Epithelial cell of proximal tubule (primary cell): ENCODE measurements around the gene NOTO. TPM values are rescaled to one million over a fixed set of nuclear protein-coding genes. Genes with fewer than 3 reads are reported as not detected.

Experiments used
- DNase-seq: peaks from one replicate; pipeline ENCODE4 v3.0.0-alpha.2; 2011; ENCODE audit warnings: low read depth
- H3K4me3 ChIP-seq: 2 replicates; pipeline ENCODE4 v1.5.1; 2011; ENCODE audit warnings: low read depth, mild to moderate bottlenecking, low read length
- total RNA-seq: library from RNA; depleted of rRNA; stranded (reverse); fragments of >200 nt; gene quantifications from 2 replicates; pipeline ENCODE4 v1.2.3, GENCODE V29; 2015
- TF ChIP-seq, protein P1 (sequence below): conservative IDR thresholded peaks from 2 replicates; pipeline ENCODE4 v1.5.1; 2012; ENCODE audit warnings: low read depth, mild to moderate bottlenecking, low read length

NOTO gene
- total RNA-seq, 1 donor from 2014 or later, result not detected

GRCh38 chr2:73172963-73173362, 29.4 kb upstream of the NOTO start:
- H3K4me3 ChIP-seq, result no peak overlapping the region
- TF ChIP-seq, protein P1, sequence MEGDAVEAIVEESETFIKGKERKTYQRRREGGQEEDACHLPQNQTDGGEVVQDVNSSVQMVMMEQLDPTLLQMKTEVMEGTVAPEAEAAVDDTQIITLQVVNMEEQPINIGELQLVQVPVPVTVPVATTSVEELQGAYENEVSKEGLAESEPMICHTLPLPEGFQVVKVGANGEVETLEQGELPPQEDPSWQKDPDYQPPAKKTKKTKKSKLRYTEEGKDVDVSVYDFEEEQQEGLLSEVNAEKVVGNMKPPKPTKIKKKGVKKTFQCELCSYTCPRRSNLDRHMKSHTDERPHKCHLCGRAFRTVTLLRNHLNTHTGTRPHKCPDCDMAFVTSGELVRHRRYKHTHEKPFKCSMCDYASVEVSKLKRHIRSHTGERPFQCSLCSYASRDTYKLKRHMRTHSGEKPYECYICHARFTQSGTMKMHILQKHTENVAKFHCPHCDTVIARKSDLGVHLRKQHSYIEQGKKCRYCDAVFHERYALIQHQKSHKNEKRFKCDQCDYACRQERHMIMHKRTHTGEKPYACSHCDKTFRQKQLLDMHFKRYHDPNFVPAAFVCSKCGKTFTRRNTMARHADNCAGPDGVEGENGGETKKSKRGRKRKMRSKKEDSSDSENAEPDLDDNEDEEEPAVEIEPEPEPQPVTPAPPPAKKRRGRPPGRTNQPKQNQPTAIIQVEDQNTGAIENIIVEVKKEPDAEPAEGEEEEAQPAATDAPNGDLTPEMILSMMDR, result no peak
- no peak for DNase-seq

DNA sequence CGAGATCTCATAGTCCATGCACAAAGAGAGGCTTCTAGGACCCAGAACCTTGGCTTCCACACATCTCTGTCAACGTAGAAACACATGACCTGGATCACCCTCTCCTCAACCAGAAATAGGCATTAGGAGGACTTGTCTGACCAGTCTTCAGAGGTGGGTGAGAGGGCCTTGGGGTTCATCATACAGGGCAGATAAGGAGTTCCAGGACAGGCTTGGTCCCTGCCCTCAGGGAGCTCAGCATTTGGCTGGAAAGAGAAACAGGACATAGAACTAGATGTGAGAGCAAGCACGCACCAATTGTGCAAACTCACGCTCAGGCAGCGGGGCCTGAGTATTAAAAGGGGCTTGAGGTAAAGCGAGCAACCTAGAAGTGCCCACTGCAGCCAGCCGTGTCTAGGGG, 28.6 kb upstream of the NOTO start:
- TF ChIP-seq, protein P1, result no peak
- DNase-seq, result no peak
- H3K4me3 ChIP-seq, result no peak overlapping the region

GRCh38 chr2:73174244-73174643, 28.1 kb upstream of the NOTO start:
- no peak overlapping the region for H3K4me3 ChIP-seq
- DNase-seq, result no peak
- TF ChIP-seq, protein P1, result no peak

GRCh38 chr2:73174941-73175662, 27.3 kb upstream of the NOTO start:
- peak overlapping the region; percentile 61 for H3K4me3 ChIP-seq
- TF ChIP-seq, protein P1, result no peak
- no peak for DNase-seq

DNA sequence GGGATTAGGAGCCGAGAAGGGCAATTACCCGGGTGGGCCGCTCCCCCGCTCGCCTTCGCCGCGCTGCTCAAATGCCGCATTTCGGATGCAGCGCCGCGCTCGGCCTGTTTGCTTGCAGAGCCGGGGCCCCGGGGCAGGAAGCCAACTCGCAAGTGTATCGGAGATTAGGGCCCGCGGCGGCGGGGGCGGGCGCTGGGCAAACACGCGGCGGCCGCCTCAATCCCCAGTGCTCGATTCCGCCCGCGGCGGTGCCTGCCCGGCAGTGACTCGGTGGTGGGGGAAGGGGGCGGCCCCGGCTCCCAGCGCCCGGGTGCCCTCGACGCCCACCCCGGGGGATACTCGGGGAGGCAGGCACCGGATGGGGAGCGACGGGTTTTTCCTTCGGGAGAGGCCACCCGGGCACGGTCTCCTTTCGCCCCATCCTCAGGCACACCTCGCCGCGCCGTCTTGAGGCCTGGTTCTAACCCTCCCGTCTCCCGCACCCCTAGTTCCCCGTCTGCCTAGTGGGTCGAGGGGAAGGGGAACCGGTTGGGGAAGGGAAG, 26.6 kb upstream of the NOTO start:
- no peak for DNase-seq
- peak overlapping the region; percentile 61 for H3K4me3 ChIP-seq
- TF ChIP-seq, protein P1, result no peak

GRCh38 chr2:73176205-73176880, 26.0 kb upstream of the NOTO start:
- peak overlapping the region; percentile 61 for H3K4me3 ChIP-seq
- TF ChIP-seq, protein P1, result no peak
- DNase-seq, result no peak
